GM23338 (cell line): ENCODE measurements around the gene SCN2B. TPM values are rescaled to one million over a fixed set of nuclear protein-coding genes. Genes with fewer than 3 reads are reported as not detected.

Source experiments
- ATAC-seq: fragments of 200-7000 bp; cut with Tn5 transposase; 3 replicates; pipeline ENCODE4 v1.9.1; 2020
- DNase-seq: peaks from one replicate; pipeline ENCODE4 v3.0.0-alpha.2; 2015; ENCODE audit warnings: low spot score
- H2AFZ ChIP-seq: fragments of 200-600 bp; sonication (generic); 2 replicates; pipeline ENCODE4 v1.8.0; 2016; ENCODE audit warnings: antibody characterized with exemption, mild to moderate bottlenecking, moderate library complexity
- H3F3A ChIP-seq: fragments of 200-600 bp; sonication (generic); replicated peaks from 2 replicates; pipeline ENCODE4 v1.8.0; 2017; ENCODE audit warnings: antibody characterized with exemption, mixed run types, low read depth
- H3K27ac ChIP-seq: fragments of 200-600 bp; sonication (generic); 2 replicates; pipeline ENCODE4 v1.6.1; 2016; ENCODE audit warnings: low read depth
- H3K27me3 ChIP-seq: fragments of 200-600 bp; sonication (generic); 2 replicates; pipeline ENCODE4 v1.8.0; 2016; ENCODE audit warnings: mild to moderate bottlenecking, mixed run types, moderate library complexity; ENCODE audit not compliant: insufficient read depth
- H3K36me3 ChIP-seq: fragments of 200-600 bp; sonication (generic); 2 replicates; pipeline ENCODE4 v1.8.0; 2016; ENCODE audit warnings: mild to moderate bottlenecking; ENCODE audit not compliant: insufficient read depth
- H3K4me1 ChIP-seq: fragments of 200-600 bp; sonication (generic); 2 replicates; pipeline ENCODE4 v1.8.0; 2016; ENCODE audit warnings: mild to moderate bottlenecking, moderate library complexity; ENCODE audit not compliant: insufficient read depth
- H3K4me2 ChIP-seq: fragments of 200-600 bp; sonication (generic); 2 replicates; pipeline ENCODE4 v1.7.1; 2017; ENCODE audit warnings: mixed run types
- H3K4me3 ChIP-seq: fragments of 200-600 bp; sonication (generic); 2 replicates; pipeline ENCODE4 v1.6.1; 2016; ENCODE audit warnings: mixed run types
- H3K79me2 ChIP-seq: fragments of 200-600 bp; sonication (generic); replicated peaks from 2 replicates; pipeline ENCODE4 v1.8.0; 2017; ENCODE audit warnings: mild to moderate bottlenecking; ENCODE audit not compliant: insufficient read depth
- H3K9me2 ChIP-seq: fragments of 200-600 bp; sonication (generic); 2 replicates; pipeline ENCODE4 v1.8.0; 2017; ENCODE audit not compliant: insufficient read depth
- H4K20me1 ChIP-seq: fragments of 200-600 bp; sonication (generic); replicated peaks from 2 replicates; pipeline ENCODE4 v1.8.0; 2017; ENCODE audit warnings: mild to moderate bottlenecking; ENCODE audit not compliant: insufficient read depth
- H3K27ac Mint-ChIP-seq: 2 replicates; pipeline ENCODE4 v1.8.0; 2020; ENCODE audit warnings: inconsistent platforms, mild to moderate bottlenecking, moderate library complexity, mixed read lengths
- H3K27me3 Mint-ChIP-seq: 3 replicates; pipeline ENCODE4 v1.8.0; 2022; ENCODE audit warnings: low read depth, mild to moderate bottlenecking, moderate library complexity, mixed read lengths, inconsistent platforms; ENCODE audit not compliant: insufficient read depth, poor library complexity
- H3K36me3 Mint-ChIP-seq: 3 replicates; pipeline ENCODE4 v1.8.0; 2021; ENCODE audit warnings: low read depth, mild to moderate bottlenecking, inconsistent platforms, moderate library complexity, mixed read lengths
- H3K4me1 Mint-ChIP-seq: 3 replicates; pipeline ENCODE4 v1.8.0; 2020; ENCODE audit warnings: mild to moderate bottlenecking, inconsistent platforms, mixed read lengths
- H3K4me3 Mint-ChIP-seq: 3 replicates; pipeline ENCODE4 v1.8.0; 2021; ENCODE audit warnings: moderate library complexity, mild to moderate bottlenecking, inconsistent platforms, mixed read lengths
- H3K9me3 Mint-ChIP-seq: 3 replicates; pipeline ENCODE4 v1.8.0; 2020; ENCODE audit warnings: moderate library complexity, mild to moderate bottlenecking, inconsistent platforms, mixed read lengths
- CTCF ChIP-seq, 2 experiments: fragments of 200-600 bp in 1 of 2; sonication (generic) in 1 of 2; conservative IDR thresholded peaks; 2 replicates each; pipeline versions ENCODE4 v1.5.1 to v1.6.1; 2016 to 2017; ENCODE audit warnings: antibody characterized with exemption in 2 of 2, low read depth in 2 of 2, mild to moderate bottlenecking in 2 of 2, moderate library complexity in 1 of 2
- JUNB ChIP-seq: IDR thresholded peaks from one replicate; pipeline ENCODE4 v1.6.1; 2016; ENCODE audit warnings: antibody characterized with exemption; ENCODE audit not compliant: unreplicated experiment
- NANOG ChIP-seq: IDR thresholded peaks from 2 replicates; pipeline ENCODE4 v1.6.1; 2016; ENCODE audit warnings: antibody characterized with exemption, borderline replicate concordance
- ZNF114 ChIP-seq: fragments of 250-450 bp; sonication (Bioruptor Pico); IDR thresholded peaks from 2 replicates; pipeline ENCODE4 v1.5.0; 2020; ENCODE audit warnings: mild to moderate bottlenecking, moderate library complexity
- ZNF331 ChIP-seq: fragments of 250-450 bp; sonication (Bioruptor Pico); IDR thresholded peaks from 2 replicates; pipeline ENCODE4 v1.5.0; 2020; ENCODE audit warnings: low read depth, mild to moderate bottlenecking, moderate library complexity
- ZNF462 ChIP-seq: fragments of 250-450 bp; sonication (Bioruptor Pico); IDR thresholded peaks from 2 replicates; pipeline ENCODE4 v1.5.0; 2020; ENCODE audit warnings: mild to moderate bottlenecking, moderate library complexity
- polyA plus RNA-seq: library from polyadenylated mRNA; unstranded; fragments of >200 nt; fragmentation: Nextera tagmentation; extraction: Ambion mirVana; gene quantifications from 2 replicates; pipeline ENCODE4 v1.2.1, GENCODE V29; 2016
- total RNA-seq: library from RNA; depleted of rRNA; stranded (reverse); fragments of >200 nt; shearing (Covaris generic); gene quantifications from 2 replicates; pipeline ENCODE4 v1.2.3, GENCODE V29; 2014

The SCN2B gene
- total and polyA plus RNA-seq, 2 experiments from 2014 or later = 0.03 TPM; not detected in 1

GRCh38 chr11:118200901-118201680, 24.7 kb upstream of the SCN2B start (continued):
- TF ChIP-seq JUNB = no peak
- TF ChIP-seq ZNF462 (CRISPR knock-in tag) = no peak
- no peak for TF ChIP-seq NANOG

DNA sequence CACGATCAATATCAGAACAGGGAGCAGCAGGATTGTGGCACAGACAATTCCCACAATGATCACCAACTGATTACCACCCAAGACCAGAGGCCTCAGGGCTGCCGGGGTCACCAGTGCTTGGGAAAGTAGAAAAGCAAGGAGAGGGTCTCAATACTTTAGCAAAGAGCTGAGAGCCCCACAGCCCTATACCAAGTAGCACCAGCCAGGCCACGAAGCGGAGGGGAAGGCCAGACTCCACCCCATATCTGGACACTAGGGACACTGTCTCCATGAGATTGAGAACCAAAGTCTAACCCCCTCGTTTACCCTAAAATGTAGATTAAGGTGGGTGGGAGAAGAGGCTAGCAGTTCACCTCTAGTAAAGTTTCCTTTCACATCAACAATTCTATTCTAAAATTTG, 24.1 kb upstream of the SCN2B start:
- H3K9me3 Mint-ChIP-seq = no peaks in the 10 kb centered on the region
- H3K9me2 ChIP-seq = peaks cover 6% of the 10 kb centered on the region; the same call in 1 of the 2 replicates
- no peaks in the 10 kb centered on the region for H3K27me3 ChIP-seq
- H3K4me1 Mint-ChIP-seq = peaks cover 21% of the 10 kb centered on the region; the same call in 2 of the 3 replicates
- no peak overlapping the region for H3K4me2 ChIP-seq
- no peak overlapping the region for H3K4me3 Mint-ChIP-seq
- no peak overlapping the region for H3K27ac ChIP-seq
- H3K4me3 ChIP-seq = no peak overlapping the region
- H3K27ac Mint-ChIP-seq = no peak overlapping the region
- H3F3A ChIP-seq = no peaks in the 10 kb centered on the region
- no peak for DNase-seq
- no peaks in the 10 kb centered on the region for H3K36me3 ChIP-seq
- ATAC-seq = no peak
- no peaks in the 10 kb centered on the region for H4K20me1 ChIP-seq
- H3K27me3 Mint-ChIP-seq = peaks cover 2% of the 10 kb centered on the region
- no peaks in the 10 kb centered on the region for H3K79me2 ChIP-seq
- peaks cover 9% of the 10 kb centered on the region; the same call in 1 of the 2 replicates for H3K4me1 ChIP-seq
- H3K36me3 Mint-ChIP-seq = no peaks in the 10 kb centered on the region
- H2AFZ ChIP-seq = no peak overlapping the region
- TF ChIP-seq ZNF331 (CRISPR knock-in tag) = no peak
- no peak for TF ChIP-seq CTCF (conservative IDR thresholded peaks at IDR 0.05; ENCODE audit: low read depth in 2 of 2)
- TF ChIP-seq ZNF462 (CRISPR knock-in tag) = no peak
- TF ChIP-seq ZNF114 (CRISPR knock-in tag) = no peak
